Tibial nerve (tissue), 3 donors: ENCODE results near the gene TVP23A.

Experiments used
- CTCF ChIP-seq, 5 experiments: fragments of 200-600 bp in 3 of 5; fragments of 450-650 bp in 2 of 5; sonication (generic) in 3 of 5; IDR thresholded peaks; one replicate each; pipeline ENCODE4 v1.5.1; 2016 to 2019; ENCODE audit warnings: antibody characterized with exemption in 5 of 5, mild to moderate bottlenecking in 3 of 5, moderate library complexity in 2 of 5
- POLR2A ChIP-seq, 2 donors: fragments of 450-650 bp; IDR thresholded peaks; one replicate each; pipeline ENCODE4 v1.6.1; 2017; ENCODE audit warnings: antibody characterized with exemption in 2 of 2, mild to moderate bottlenecking in 2 of 2, moderate library complexity in 2 of 2

GRCh38 chr16:10782628-10783027 lies 36.0 kb downstream of the TVP23A start:
- no peak for TF ChIP-seq CTCF (IDR thresholded peaks at IDR 0.05)
- no peak for TF ChIP-seq POLR2A (IDR thresholded peaks at IDR 0.05)
